ENCODE results near the gene MATN1.
A peak's percentile ranks its signal among the peaks of the same experiment; 100 is the strongest.
"Not testable (repeated sequence)": the region's sequence is repeated elsewhere in the genome, so short reads cannot be mapped to it uniquely, and the experiment has no call there.

Gene MATN1

GRCh38 chr1:30692948-30693301 is 30.5 kb downstream of the MATN1 start:
- ChIA-PET CTCF (no interaction called here), POLR2A (ENCODE audit: low non-redundant PET) (no interaction called here)
- H3K27ac ChIP-seq: no peak overlapping the region
- TF ChIP-seq CTCF (conservative IDR thresholded peaks at IDR 0.05; ENCODE audit: low read depth): no peak
- no peak for DNase-seq (ENCODE audit: low spot score)

GRCh38 chr1:30692201-30692947 is 31.0 kb downstream of the MATN1 start:
- no peak overlapping the region for H3K27ac ChIP-seq
- no peak for DNase-seq (ENCODE audit: low spot score)
- POLR2A ChIA-PET (ENCODE audit: low non-redundant PET): no interaction called here
- no peak for TF ChIP-seq CTCF (conservative IDR thresholded peaks at IDR 0.05; ENCODE audit: low read depth)
- CTCF ChIA-PET: no interaction called here

GRCh38 chr1:30691480-30691879 is 31.9 kb downstream of the MATN1 start:
- ChIA-PET CTCF (no interaction called here), POLR2A (ENCODE audit: low non-redundant PET) (no interaction called here)
- no peak for TF ChIP-seq CTCF (conservative IDR thresholded peaks at IDR 0.05; ENCODE audit: low read depth)
- no peak overlapping the region for H3K27ac ChIP-seq
- no peak for DNase-seq (ENCODE audit: low spot score)

- ChIA-PET POLR2A (ENCODE audit: low non-redundant PET) (no interaction called here), CTCF (interaction anchor here (0.8 kb wide), 1 partner anchor 22 kb away, joined by 10 read pairs; no protein-coding TSS in a partner anchor)
- no peak overlapping the region for H3K27ac ChIP-seq
- no peak for TF ChIP-seq CTCF (conservative IDR thresholded peaks at IDR 0.05; ENCODE audit: low read depth)
- DNase-seq (ENCODE audit: low spot score): peak; percentile 44
Measured at GRCh38 chr1:30689901-30690645, 33.3 kb downstream of the MATN1 start.

- POLR2A ChIA-PET (ENCODE audit: low non-redundant PET): no interaction called here
- H3K27ac ChIP-seq: no peak overlapping the region
- no peak for DNase-seq (ENCODE audit: low spot score)
- no peak for TF ChIP-seq CTCF (conservative IDR thresholded peaks at IDR 0.05; ENCODE audit: low read depth)
- CTCF ChIA-PET: no interaction called here
Measured at GRCh38 chr1:30688920-30689794, 34.2 kb downstream of the MATN1 start.

- POLR2A ChIA-PET (ENCODE audit: low non-redundant PET); H3K27ac ChIP-seq; CTCF ChIA-PET; DNase-seq (ENCODE audit: low spot score): not testable (repeated sequence)
Measured at GRCh38 chr1:30688516-30688915, 34.9 kb downstream of the MATN1 start.
